ENCODE results near the gene MICOS13.
"Not testable (repeated sequence)": the region's sequence is repeated elsewhere in the genome, so short reads cannot be mapped to it uniquely, and the experiment has no call there.

Gene MICOS13

GRCh38 chr19:5711025-5711424, 30.7 kb upstream of the MICOS13 start:
- no peak overlapping the region for H3K4me3 ChIP-seq (ENCODE audit: low read depth, low read length)
- no peak for DNase-seq (ENCODE audit: low read depth, low spot score)
- CTCF ChIA-PET: interaction anchor here (0.7 to 1.1 kb wide), 3 partner anchors 10 to 24 kb away, joined by 3 read pairs; no protein-coding TSS in a partner anchor
- POLR2A ChIA-PET: no interaction called here
- TF ChIP-seq CTCF (IDR thresholded peaks at IDR 0.05; ENCODE audit: insufficient read depth, low read length, missing control alignments): no peak

GRCh38 chr19:5707576-5708575, 27.6 kb upstream of the MICOS13 start:
- POLR2A ChIA-PET: no interaction called here
- TF ChIP-seq CTCF (IDR thresholded peaks at IDR 0.05; ENCODE audit: insufficient read depth, low read length, missing control alignments): no peak
- no peak overlapping the region for H3K4me3 ChIP-seq (ENCODE audit: low read depth, low read length)
- no peak for DNase-seq (ENCODE audit: low read depth, low spot score)
- CTCF ChIA-PET: interaction anchor here (4.4 kb wide), 1 partner anchor 18 kb away, joined by 21 read pairs; the partner anchor contains the start of gene RPL36

- CTCF ChIA-PET: interaction anchor here (4.4 kb wide), 1 partner anchor 18 kb away, joined by 21 read pairs; the partner anchor contains the start of gene RPL36
Observed at GRCh38 chr19:5706876-5707573, 26.7 kb upstream of the MICOS13 start.

GRCh38 chr19:5705552-5705951, 25.2 kb upstream of the MICOS13 start:
- no peak for TF ChIP-seq CTCF (IDR thresholded peaks at IDR 0.05; ENCODE audit: insufficient read depth, low read length, missing control alignments)
- POLR2A ChIA-PET: no interaction called here
- DNase-seq (ENCODE audit: low read depth, low spot score): no peak
- CTCF ChIA-PET: interaction anchor here (1.1 to 2.6 kb wide), 4 partner anchors 13 to 19 kb away, joined by 3 to 11 read pairs (median 8); partner anchors contain the start of gene RPL36
- no peak overlapping the region for H3K4me3 ChIP-seq (ENCODE audit: low read depth, low read length)

More at GRCh38 chr19:5706876-5707573, 26.7 kb upstream of the MICOS13 start:
- no peak for DNase-seq (ENCODE audit: low read depth, low spot score)
- no peak for TF ChIP-seq CTCF (IDR thresholded peaks at IDR 0.05; ENCODE audit: insufficient read depth, low read length, missing control alignments)
- POLR2A ChIA-PET: no interaction called here
- H3K4me3 ChIP-seq (ENCODE audit: low read depth, low read length): no peak overlapping the region

GRCh38 chr19:5703819-5704818, 23.8 kb upstream of the MICOS13 start:
- DNase-seq (ENCODE audit: low read depth, low spot score): no peak
- POLR2A ChIA-PET: no interaction called here
- no peak for TF ChIP-seq CTCF (IDR thresholded peaks at IDR 0.05; ENCODE audit: insufficient read depth, low read length, missing control alignments)
- CTCF ChIA-PET: interaction anchor here (2.5 to 2.6 kb wide), 2 partner anchors 15 to 17 kb away, joined by 9 to 11 read pairs; partner anchors contain the start of gene RPL36
- H3K4me3 ChIP-seq (ENCODE audit: low read depth, low read length): no peak overlapping the region

GRCh38 chr19:5702053-5702410, 21.7 kb upstream of the MICOS13 start:
- H3K4me3 ChIP-seq (ENCODE audit: low read depth, low read length); DNase-seq (ENCODE audit: low read depth, low spot score): not testable (repeated sequence)
- POLR2A ChIA-PET: interaction anchor here (0.6 kb wide), 1 partner anchor 10 kb away, joined by 3 read pairs; no protein-coding TSS in a partner anchor
- CTCF ChIA-PET: interaction anchor here (1.0 kb wide), 1 partner anchor 12 kb away, joined by 3 read pairs; no protein-coding TSS in a partner anchor
